Osteoblast (primary cell): ENCODE measurements around the gene PDE11A. TPM values are rescaled to one million over a fixed set of nuclear protein-coding genes. Genes with fewer than 3 reads are reported as not detected.
A peak's percentile ranks its signal among the peaks of the same experiment; 100 is the strongest.
"Not testable (repeated sequence)": the region's sequence is repeated elsewhere in the genome, so short reads cannot be mapped to it uniquely, and the experiment has no call there.

Source experiments
- DNase-seq: peaks from one replicate; pipeline ENCODE4 v3.0.0; 2011; ENCODE audit warnings: low spot score, mixed read lengths; ENCODE audit not compliant: insufficient read length; ENCODE audit errors: missing footprints
- H2AFZ ChIP-seq: 2 replicates; pipeline ENCODE4 v1.6.0; 2011; ENCODE audit warnings: mild to moderate bottlenecking, low read length
- H3K27ac ChIP-seq: 2 replicates; pipeline ENCODE4 v1.5.1; 2011; ENCODE audit warnings: mild to moderate bottlenecking, low read depth, low read length, moderate library complexity
- H3K27me3 ChIP-seq: 2 replicates; pipeline ENCODE4 v1.6.0; 2012; ENCODE audit warnings: mild to moderate bottlenecking, control low read depth, inconsistent platforms, low read length, moderate library complexity; ENCODE audit not compliant: insufficient read depth
- H3K36me3 ChIP-seq: 2 replicates; pipeline ENCODE4 v1.5.1; 2011; ENCODE audit warnings: mild to moderate bottlenecking, low read length, control low read depth, moderate library complexity; ENCODE audit not compliant: insufficient read depth
- H3K4me1 ChIP-seq: 2 replicates; pipeline ENCODE4 v1.5.1; 2011; ENCODE audit warnings: mild to moderate bottlenecking, low read length, control low read depth, moderate library complexity; ENCODE audit not compliant: insufficient read depth
- H3K4me2 ChIP-seq: 2 replicates; pipeline ENCODE4 v1.6.0; 2011; ENCODE audit warnings: mild to moderate bottlenecking, low read length; ENCODE audit not compliant: insufficient read depth
- H3K4me3 ChIP-seq: fragments of 200-600 bp; sonication (generic); 3 replicates; pipeline ENCODE4 v1.5.1; 2012; ENCODE audit warnings: mild to moderate bottlenecking, low read length, inconsistent platforms; ENCODE audit not compliant: insufficient read depth
- H3K79me2 ChIP-seq: 2 replicates; pipeline ENCODE4 v1.6.0; 2012; ENCODE audit warnings: mild to moderate bottlenecking, low read length, control low read depth, inconsistent platforms; ENCODE audit not compliant: insufficient read depth
- H3K9me3 ChIP-seq: 2 replicates; pipeline ENCODE4 v1.5.1; 2011; ENCODE audit warnings: low read depth, low read length, control low read depth
- H4K20me1 ChIP-seq: 2 replicates; pipeline ENCODE4 v1.6.0; 2012; ENCODE audit warnings: mild to moderate bottlenecking, low read length, control low read depth; ENCODE audit not compliant: insufficient read depth
- CTCF ChIP-seq: IDR thresholded peaks from 2 replicates; pipeline ENCODE4 v1.5.1; 2011; ENCODE audit warnings: mild to moderate bottlenecking, low read depth, low read length, moderate library complexity; ENCODE audit errors: extremely low read depth
- total RNA-seq: library from RNA; depleted of rRNA; stranded (reverse); fragments of >200 nt; gene quantifications from 2 replicates; pipeline ENCODE4 v1.2.3, GENCODE V29; 2012

The PDE11A gene
- total RNA-seq, 1 donor, result 0.36 TPM

DNA sequence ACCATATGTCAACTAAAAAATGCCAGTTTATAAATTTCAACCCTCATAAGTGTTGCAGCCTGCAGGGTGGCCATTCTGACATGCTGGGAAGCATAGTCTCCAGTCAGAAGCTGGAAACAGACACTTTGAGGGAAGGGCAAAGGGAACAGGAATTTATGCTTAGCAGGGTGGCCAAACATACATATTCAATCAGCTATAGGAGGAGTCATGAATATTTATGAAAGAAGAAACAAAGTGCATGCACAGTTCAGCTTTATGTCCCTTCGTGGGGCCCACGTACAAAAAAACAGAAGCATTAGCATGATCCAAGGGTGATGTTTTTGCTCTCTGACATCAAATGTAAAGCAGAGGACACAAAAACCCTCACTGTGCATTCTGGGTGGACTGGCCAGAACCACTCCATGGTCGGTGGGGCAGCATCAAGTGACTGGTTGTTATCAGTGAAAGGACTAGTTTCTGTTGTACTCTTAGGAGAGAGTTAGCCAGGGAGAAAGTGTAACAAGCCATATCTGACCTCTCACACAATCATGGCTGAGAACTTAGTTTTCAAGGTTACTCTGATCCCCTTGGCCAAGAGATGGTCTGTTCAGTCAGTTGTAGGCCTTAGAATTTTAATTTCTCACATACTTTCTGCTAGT lies 9.9 kb upstream of the PDE11A start:
- no peak for TF ChIP-seq CTCF
- no peak overlapping the region for H3K4me3 ChIP-seq
- no peaks in the 10 kb centered on the region for H3K4me1 ChIP-seq
- no peaks in the 10 kb centered on the region for H4K20me1 ChIP-seq
- H3K27me3 ChIP-seq, result no peaks in the 10 kb centered on the region
- no peaks in the 10 kb centered on the region for H3K9me3 ChIP-seq
- H2AFZ ChIP-seq, result no peak overlapping the region
- H3K79me2 ChIP-seq, result no peaks in the 10 kb centered on the region
- H3K4me2 ChIP-seq, result no peak overlapping the region
- H3K36me3 ChIP-seq, result no peaks in the 10 kb centered on the region
- no peak for DNase-seq
- H3K27ac ChIP-seq, result no peak overlapping the region

DNA sequence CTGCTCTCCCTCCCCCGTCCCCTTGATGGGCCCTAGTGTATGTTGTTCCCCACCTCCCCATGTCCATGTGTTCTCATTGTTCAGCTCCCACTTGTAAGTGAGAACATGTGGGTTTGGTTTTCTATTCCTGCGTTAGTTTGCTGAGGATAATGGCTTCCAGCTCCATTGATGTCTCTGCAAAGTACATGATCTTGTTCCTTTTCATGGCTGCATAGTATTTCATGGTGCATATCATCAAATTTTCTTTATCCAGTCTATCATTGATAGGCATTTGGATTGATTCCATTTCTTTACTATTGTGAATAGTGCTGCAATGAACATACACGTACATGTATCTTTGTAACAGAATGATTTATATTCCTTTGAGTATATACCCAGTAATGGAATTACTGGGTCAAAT lies 6.7 kb upstream of the PDE11A start:
- not testable (repeated sequence) for H4K20me1 ChIP-seq, H3K4me3 ChIP-seq

DNA sequence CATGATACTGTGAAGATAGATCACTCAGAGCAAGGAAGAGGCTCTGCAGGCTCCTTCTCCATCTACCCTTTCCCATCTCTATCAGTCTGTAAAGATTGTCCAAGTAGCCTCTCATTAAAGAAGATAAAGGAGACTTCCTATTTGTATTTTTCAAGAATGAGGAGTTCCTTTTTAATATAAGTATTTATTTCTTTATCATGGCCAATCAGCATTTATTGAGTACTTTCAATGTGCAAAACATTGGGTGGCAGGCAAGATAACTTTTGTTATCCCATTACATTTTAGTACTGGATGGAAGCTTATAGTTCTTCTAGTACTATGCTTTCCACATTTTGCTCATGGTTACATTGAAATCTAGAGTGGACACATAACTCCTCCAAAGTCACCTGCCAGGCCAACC lies 3.6 kb upstream of the PDE11A start:
- no peak for TF ChIP-seq CTCF
- DNase-seq, result peak; percentile 41

More for the DNA sequence above, 6.7 kb upstream of the PDE11A start:
- not testable (repeated sequence) for H3K79me2 ChIP-seq, H3K9me3 ChIP-seq, DNase-seq, H3K27me3 ChIP-seq, H3K4me1 ChIP-seq, H3K36me3 ChIP-seq, H3K27ac ChIP-seq, H2AFZ ChIP-seq, H3K4me2 ChIP-seq

DNA sequence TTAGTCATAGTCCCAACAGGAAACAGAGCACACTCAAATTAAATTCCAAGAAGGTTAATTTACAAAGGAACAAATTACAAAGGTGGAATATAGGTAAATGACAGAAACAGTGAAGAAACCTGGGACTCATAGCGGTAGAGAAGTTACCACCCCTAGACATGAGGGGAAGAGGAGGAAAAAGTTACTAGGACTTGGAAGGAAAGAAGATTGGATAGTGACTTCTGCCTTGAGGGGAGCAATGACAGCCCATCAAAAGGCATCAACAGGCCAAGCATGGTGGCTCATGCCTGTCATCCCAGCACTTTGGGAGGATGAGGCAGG lies 2.4 kb upstream of the PDE11A start:
- no peak overlapping the region for H3K4me2 ChIP-seq
- no peaks in the 10 kb centered on the region for H3K9me3 ChIP-seq
- H3K27me3 ChIP-seq, result peaks cover 3% of the 10 kb centered on the region
- no peaks in the 10 kb centered on the region for H3K36me3 ChIP-seq
- no peaks in the 10 kb centered on the region for H3K79me2 ChIP-seq
- no peak overlapping the region for H3K4me3 ChIP-seq
- no peak for TF ChIP-seq CTCF
- H3K4me1 ChIP-seq, result peaks cover 8% of the 10 kb centered on the region
- H3K27ac ChIP-seq, result no peak overlapping the region
- H2AFZ ChIP-seq, result no peak overlapping the region
- no peaks in the 10 kb centered on the region for H4K20me1 ChIP-seq
- DNase-seq, result no peak

More for the DNA sequence above, 3.6 kb upstream of the PDE11A start:
- no peak overlapping the region for H3K4me3 ChIP-seq
- H3K4me2 ChIP-seq, result no peak overlapping the region
- H4K20me1 ChIP-seq, result no peaks in the 10 kb centered on the region
- no peaks in the 10 kb centered on the region for H3K9me3 ChIP-seq
- peaks cover 8% of the 10 kb centered on the region for H3K4me1 ChIP-seq
- no peaks in the 10 kb centered on the region for H3K36me3 ChIP-seq
- no peak overlapping the region for H2AFZ ChIP-seq
- H3K79me2 ChIP-seq, result no peaks in the 10 kb centered on the region
- no peak overlapping the region for H3K27ac ChIP-seq
- H3K27me3 ChIP-seq, result peaks cover 3% of the 10 kb centered on the region
